HG02885 (cell line): ENCODE measurements around the gene AHR.

Source experiments
- ATAC-seq: cut with Tn5 transposase; IDR thresholded peaks from one replicate; pipeline ENCODE4 v1.9.1; 2021; ENCODE audit warnings: mild to moderate bottlenecking; ENCODE audit not compliant: unreplicated experiment, poor library complexity

Gene AHR

GRCh38 chr7:17302575-17303142 lies 4.2 kb downstream of the AHR start:
- peak; percentile 40 for ATAC-seq

DNA sequence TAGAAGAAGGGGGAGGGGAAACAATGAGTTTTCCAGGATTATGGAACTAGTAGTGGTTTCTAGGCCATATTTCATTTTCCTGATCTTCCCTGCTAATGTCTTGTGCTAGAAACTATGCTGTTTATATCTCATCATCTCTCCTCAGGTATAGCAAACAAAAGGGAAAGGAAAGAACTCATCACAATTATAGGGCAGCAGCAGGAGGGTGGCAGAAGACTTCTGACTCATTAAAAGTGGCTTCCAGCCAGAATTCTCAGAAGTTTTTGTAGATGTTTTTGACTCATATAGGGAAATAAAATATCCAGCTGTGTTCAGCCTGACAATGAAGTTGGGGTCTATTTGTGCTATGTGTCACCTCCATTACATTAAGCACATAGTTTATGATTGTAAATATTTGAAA lies 6.5 kb downstream of the AHR start:
- ATAC-seq, result no peak

DNA sequence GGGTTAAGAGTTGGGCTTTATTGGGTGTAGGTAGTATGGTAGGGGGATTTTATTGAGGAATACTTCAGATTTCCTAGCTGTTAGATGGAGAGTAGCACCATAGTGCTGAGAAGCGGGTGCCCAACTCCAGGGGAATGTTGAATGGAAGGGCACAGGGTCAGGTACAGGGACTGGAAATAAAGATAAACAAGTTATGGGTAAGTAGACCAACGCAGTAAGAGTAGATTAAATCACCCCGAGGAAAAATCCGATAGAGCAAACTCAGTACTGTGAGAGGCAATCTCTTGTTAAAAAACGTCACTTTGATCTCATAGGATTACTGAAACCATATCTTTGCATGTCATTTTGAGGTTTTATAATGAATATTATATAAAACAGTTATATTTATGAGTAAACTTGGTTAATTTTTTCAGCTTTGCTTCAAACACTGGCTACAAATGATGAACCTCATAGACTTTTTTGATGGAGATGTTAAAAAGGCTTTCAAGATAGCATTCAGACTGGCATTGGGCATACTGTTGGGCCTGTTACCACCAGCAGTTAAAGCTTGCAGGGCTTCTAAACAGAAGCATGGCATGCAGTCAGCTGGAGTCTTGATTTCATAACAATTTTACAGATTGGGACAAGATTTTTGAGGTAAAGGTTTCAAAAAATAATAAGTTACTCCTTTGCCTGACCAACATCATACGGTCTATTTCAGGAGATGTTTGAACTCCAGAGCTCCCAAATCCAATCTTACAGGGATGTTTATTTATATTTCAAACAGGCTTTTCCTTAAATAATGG lies 7.1 kb downstream of the AHR start:
- no peak for ATAC-seq

GRCh38 chr7:17307000-17307399 lies 8.5 kb downstream of the AHR start:
- ATAC-seq, result no peak

DNA sequence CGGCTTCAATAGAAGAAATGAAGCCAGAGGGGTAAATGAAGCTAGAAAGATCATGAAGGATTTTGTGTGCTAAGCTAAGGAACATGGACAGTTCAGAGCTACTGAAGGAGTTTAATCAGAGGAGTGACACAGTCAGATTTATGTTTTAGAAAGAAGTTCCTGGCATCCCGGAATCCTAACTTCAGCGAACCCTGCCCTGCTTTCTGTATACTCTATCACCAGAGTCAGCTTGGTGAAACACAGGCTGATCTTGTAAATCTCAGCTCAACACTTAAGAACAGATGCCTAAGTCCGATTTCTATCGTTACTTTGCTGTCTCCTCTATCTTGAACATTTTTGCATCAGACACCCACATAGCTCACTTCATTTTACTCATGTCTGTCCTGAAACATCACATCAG lies 9.1 kb downstream of the AHR start:
- ATAC-seq, result no peak

- ATAC-seq, result no peak
Observed at GRCh38 chr7:17307969-17308648, 9.7 kb downstream of the AHR start.

DNA sequence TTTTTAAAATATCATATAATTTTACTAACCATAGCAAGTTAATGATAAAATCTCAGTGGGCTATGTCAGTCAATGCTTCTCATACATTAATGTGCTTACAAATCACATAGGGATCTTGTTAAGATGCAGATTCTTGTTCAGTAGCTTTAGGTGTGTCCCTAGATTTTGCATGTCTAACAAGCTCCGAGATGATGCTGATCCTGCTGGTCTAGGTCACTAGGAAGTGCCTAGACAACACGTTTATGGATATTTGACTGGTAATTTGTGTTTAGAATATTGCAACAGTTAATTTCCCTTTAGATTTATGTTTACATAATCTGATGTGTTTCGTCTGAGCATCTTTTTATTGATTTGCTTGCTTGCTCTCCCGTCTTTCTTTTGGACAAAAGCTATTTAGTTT lies 12.7 kb downstream of the AHR start:
- no peak for ATAC-seq

- ATAC-seq, result no peak
Observed at GRCh38 chr7:17311952-17312351, 13.5 kb downstream of the AHR start.

DNA sequence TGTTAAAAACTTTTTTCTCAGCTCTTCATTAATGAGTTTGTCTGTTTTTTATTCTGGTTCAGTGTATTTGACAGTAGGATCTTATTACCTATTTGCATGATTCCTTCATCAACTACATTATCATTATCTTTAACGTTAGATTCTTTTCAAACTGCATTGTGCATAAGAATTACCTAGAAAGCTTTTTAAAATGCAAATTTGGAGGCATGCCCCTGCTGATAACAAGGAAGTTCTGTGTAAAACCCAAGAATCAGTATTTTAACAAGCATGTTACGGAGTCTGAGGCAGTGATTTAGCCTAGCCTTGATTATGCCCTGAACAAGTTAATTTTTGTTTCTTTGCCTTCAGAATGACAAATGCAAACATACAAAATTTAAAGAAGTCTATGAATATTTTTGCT lies 14.2 kb downstream of the AHR start:
- ATAC-seq, result no peak

GRCh38 chr7:17313194-17313593 lies 14.7 kb downstream of the AHR start:
- no peak for ATAC-seq

DNA sequence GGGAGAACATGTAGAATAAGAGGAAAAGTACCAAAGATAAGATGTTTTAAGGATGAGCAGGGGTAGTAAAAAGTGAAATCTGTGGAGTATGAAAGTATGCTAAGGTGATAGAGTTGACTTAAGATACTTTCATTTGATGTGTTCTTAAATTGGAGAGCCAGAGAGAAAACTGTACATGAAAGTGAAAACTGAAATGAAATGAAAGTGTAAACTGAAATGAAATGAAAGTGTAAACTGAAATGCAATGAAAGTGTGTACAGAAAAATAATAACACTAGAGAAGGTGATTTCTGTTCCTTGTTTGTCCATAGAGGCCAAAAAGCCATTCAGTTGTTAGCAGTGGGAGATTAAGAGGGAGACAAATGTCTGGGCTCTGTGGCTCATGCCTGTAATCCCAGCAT lies 17.5 kb downstream of the AHR start:
- peak; percentile 62 for ATAC-seq

DNA sequence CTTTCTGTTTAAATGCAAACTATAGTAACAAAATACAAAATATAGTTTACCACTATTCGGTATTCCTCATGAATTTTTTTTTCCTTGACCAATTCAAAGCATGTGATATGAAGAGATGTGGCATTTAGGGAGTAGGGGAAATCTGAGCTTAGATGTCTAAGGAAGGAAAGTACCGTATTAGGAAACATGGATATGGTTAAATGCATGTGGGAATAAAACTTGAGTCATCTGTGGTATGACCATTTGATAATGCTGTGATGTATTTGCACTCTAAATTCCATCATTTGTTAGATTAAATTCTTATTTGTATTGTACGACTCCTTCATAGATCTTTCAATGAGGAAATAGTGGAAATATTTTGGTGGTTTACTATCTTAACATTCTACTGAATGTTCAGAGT lies 19.7 kb downstream of the AHR start:
- ATAC-seq, result no peak

GRCh38 chr7:17319164-17320101 lies 21.0 kb downstream of the AHR start:
- ATAC-seq, result no peak

- ATAC-seq, result no peak
Observed at GRCh38 chr7:17320102-17320497, 21.6 kb downstream of the AHR start.

DNA sequence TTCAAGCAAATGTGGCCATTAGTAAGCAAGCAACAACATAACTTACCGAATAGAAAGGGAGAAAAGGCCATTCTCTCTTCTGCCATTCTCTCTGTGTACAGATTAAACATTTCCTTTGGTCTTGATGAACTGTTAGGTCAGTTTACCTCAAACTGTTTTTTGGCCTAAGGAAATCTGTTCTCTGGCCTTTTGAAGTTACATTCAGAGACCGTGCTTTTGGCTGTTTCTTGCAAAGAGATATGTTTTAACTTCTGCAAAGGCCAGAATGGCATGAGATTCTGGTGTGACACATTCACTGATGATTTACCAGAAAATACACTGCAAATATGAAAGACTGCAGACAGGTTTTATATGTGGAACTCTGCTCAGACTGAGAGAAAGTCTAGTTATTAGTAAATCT lies 22.2 kb downstream of the AHR start:
- ATAC-seq, result no peak

DNA sequence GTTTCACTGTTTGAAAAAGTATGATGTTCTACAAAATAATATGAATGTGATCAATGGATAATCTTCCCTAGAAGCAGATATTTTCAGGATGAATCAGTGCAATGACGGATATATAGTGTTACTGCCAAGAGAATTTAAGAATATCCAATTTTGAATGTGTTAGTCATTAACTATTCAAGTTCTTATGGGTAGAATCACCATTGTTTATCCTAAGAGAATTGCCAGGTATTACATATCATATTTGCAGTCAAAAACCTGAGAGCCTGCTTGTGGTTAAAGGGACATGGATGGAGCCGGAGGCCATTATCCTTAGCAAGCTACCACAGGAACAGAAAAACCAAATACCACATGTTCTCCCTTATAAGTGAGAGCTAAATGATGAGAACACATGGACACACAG lies 26.9 kb downstream of the AHR start:
- no peak for ATAC-seq

GRCh38 chr7:17326378-17326777 lies 27.9 kb downstream of the AHR start:
- no peak for ATAC-seq

DNA sequence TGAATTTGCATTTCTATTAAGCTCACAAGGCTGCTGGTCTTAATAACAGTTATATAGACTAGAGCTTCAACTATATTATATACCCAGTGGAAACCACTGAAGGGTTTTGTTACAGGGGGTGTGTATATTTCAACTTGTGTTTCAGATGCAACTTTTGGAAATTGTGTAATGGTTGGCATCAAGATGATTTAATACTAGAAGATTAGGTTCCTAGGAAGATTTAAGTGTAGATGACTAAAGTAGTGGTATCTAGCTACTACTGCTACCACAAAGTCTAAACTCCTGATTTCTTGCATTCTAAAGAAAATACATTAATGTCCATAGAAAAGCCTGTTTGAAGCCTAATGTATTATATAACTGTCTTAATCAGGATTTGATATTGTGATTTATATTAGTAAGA lies 30.2 kb downstream of the AHR start:
- no peak for ATAC-seq

- ATAC-seq, result no peak
Observed at GRCh38 chr7:17329440-17329839, 31.0 kb downstream of the AHR start.

DNA sequence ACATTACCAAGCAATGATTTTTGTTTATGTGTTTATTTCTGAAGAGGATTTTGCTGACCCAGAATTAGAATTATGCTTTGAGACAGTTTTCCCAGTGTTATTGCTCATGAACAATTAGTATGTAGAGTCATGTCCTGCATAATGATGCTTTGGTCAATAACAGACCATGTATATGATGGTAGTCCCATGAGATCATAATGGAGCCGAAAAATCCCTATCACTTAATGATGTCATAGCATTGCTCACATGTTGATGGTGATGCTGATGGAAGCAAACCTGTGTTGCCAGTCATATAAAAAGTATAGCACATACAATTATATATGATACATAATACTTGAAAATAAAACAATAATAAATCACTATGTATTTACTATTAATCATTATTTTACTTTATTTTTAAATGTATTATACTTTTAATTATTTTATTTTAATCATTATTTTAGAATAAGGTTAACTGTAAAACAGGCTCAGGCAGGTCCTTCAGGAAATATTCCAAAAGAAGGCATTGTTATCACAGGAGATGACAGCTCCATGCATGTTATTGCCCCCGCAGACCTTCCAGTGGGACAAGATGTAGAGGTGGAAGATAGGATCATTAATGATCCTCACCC lies 33.5 kb downstream of the AHR start:
- ATAC-seq, result no peak
